Smooth muscle cell (in vitro differentiated cells): ENCODE results near the gene FCHSD2. TPM values are rescaled to one million over a fixed set of nuclear protein-coding genes. Genes with fewer than 3 reads are reported as not detected.

ENCODE experiments used
- DNase-seq: peaks from one replicate; lab custom pipeline; 2025; ENCODE audit not compliant: unreplicated experiment; lab: John Stamatoyannopoulos, UW
- H2AFZ ChIP-seq: fragments of 200-600 bp; sonication (generic); 2 replicates; pipeline ENCODE4 v1.6.0; 2016; ENCODE audit warnings: antibody characterized with exemption, low read depth, mild to moderate bottlenecking
- H3F3A ChIP-seq: fragments of 200-600 bp; sonication (generic); 2 replicates; pipeline ENCODE4 v1.6.0; 2017; ENCODE audit warnings: antibody characterized with exemption, low read depth
- H3K27ac ChIP-seq: fragments of 200-600 bp; sonication (generic); 2 replicates; pipeline ENCODE4 v1.5.1; 2016; ENCODE audit warnings: low read depth, mild to moderate bottlenecking
- H3K27me3 ChIP-seq: fragments of 200-600 bp; sonication (generic); 2 replicates; pipeline ENCODE4 v1.6.1; 2016; ENCODE audit warnings: low read depth, mild to moderate bottlenecking
- H3K36me3 ChIP-seq: fragments of 200-600 bp; sonication (generic); 2 replicates; pipeline ENCODE4 v1.5.1; 2016; ENCODE audit warnings: low read depth
- H3K4me1 ChIP-seq: fragments of 200-600 bp; sonication (generic); 2 replicates; pipeline ENCODE4 v1.5.1; 2016; ENCODE audit warnings: low read depth
- H3K4me2 ChIP-seq: fragments of 200-600 bp; sonication (generic); 2 replicates; pipeline ENCODE4 v1.6.0; 2016; ENCODE audit warnings: mild to moderate bottlenecking
- H3K4me3 ChIP-seq: fragments of 200-600 bp; sonication (generic); 2 replicates; pipeline ENCODE4 v1.5.1; 2016; ENCODE audit warnings: mild to moderate bottlenecking
- H3K79me2 ChIP-seq: fragments of 200-600 bp; sonication (generic); 2 replicates; pipeline ENCODE4 v1.6.0; 2016; ENCODE audit warnings: low read depth, mild to moderate bottlenecking
- H3K9ac ChIP-seq: fragments of 200-600 bp; sonication (generic); 2 replicates; pipeline ENCODE4 v1.6.0; 2016; ENCODE audit warnings: low read depth
- H3K9me3 ChIP-seq: fragments of 200-600 bp; sonication (generic); replicated peaks from 2 replicates; pipeline ENCODE4 v1.5.1; 2016; ENCODE audit warnings: low read depth
- H4K20me1 ChIP-seq: fragments of 200-600 bp; sonication (generic); 2 replicates; pipeline ENCODE4 v1.6.0; 2016; ENCODE audit warnings: low read depth
- CTCF ChIP-seq: fragments of 200-600 bp; sonication (generic); IDR thresholded peaks from 2 replicates; pipeline ENCODE4 v1.5.1; 2017; ENCODE audit warnings: borderline replicate concordance, mild to moderate bottlenecking, antibody characterized with exemption; ENCODE audit not compliant: insufficient read depth, poor library complexity, severe bottlenecking
- WGBS: methylation state at CpG from one replicate; pipeline ENCODE4 v1.1.7; 2016; ENCODE audit warnings: low lambda C conversion rate; 5-methylcytosine and 5-hydroxymethylcytosine counted together
- polyA plus RNA-seq: library from polyadenylated mRNA; unstranded; fragments of >200 nt; fragmentation: Nextera tagmentation; extraction: Ambion mirVana; gene quantifications from 2 replicates; pipeline ENCODE4 v1.2.1, GENCODE V29; 2016
- total RNA-seq: library from RNA; depleted of rRNA; stranded (reverse); fragments of >200 nt; gene quantifications from 2 replicates; pipeline ENCODE4 v1.2.3, GENCODE V29; 2014

The FCHSD2 gene
- total and polyA plus RNA-seq, 2 experiments from 2014 or later: 14.6 to 24.3 TPM

GRCh38 chr11:72951193-72951592 is 190.9 kb downstream of the FCHSD2 start:
- Histone ChIP-seq H3K9me3 (no peaks in the 10 kb centered on the region), H3K4me2 (no peak overlapping the region), H3K36me3 (no peaks in the 10 kb centered on the region), H3K27ac (peak overlapping the region; percentile 56), H3K4me1 (peaks cover 6% of the 10 kb centered on the region), H3F3A (no peaks in the 10 kb centered on the region), H3K4me3 (no peak overlapping the region), H2AFZ (no peak overlapping the region), H3K79me2 (no peaks in the 10 kb centered on the region), H3K27me3 (no peaks in the 10 kb centered on the region), H3K9ac (no peak overlapping the region), H4K20me1 (no peaks in the 10 kb centered on the region)
- 49% methylated on average over 4 of the region's 4 CpGs for WGBS
- DNase-seq: no peak
- no peak for TF ChIP-seq CTCF

- DNase-seq: no peak
- 80% methylated on average over 3 of the region's 3 CpGs for WGBS
- Histone ChIP-seq H4K20me1 (no peaks in the 10 kb centered on the region), H3K27me3 (no peaks in the 10 kb centered on the region), H3K9ac (no peak overlapping the region), H3K27ac (no peak overlapping the region), H3K9me3 (no peaks in the 10 kb centered on the region), H2AFZ (no peak overlapping the region), H3K36me3 (no peaks in the 10 kb centered on the region), H3K4me3 (no peak overlapping the region), H3K79me2 (no peaks in the 10 kb centered on the region), H3K4me1 (peaks cover 6% of the 10 kb centered on the region), H3K4me2 (no peak overlapping the region), H3F3A (no peaks in the 10 kb centered on the region)
- TF ChIP-seq CTCF: no peak
Observed at GRCh38 chr11:72950685-72951084, 191.4 kb downstream of the FCHSD2 start.

GRCh38 chr11:72947229-72947628 is 194.9 kb downstream of the FCHSD2 start:
- no peak for DNase-seq
- no peaks in the 10 kb centered on the region for H3K36me3 ChIP-seq
- H4K20me1 ChIP-seq: no peaks in the 10 kb centered on the region
- TF ChIP-seq CTCF: no peak
- H3K79me2 ChIP-seq: no peaks in the 10 kb centered on the region
- no peak overlapping the region for H3K4me2 ChIP-seq
- no peak overlapping the region for H3K4me3 ChIP-seq
- no peaks in the 10 kb centered on the region for H3K27me3 ChIP-seq
- H3K9me3 ChIP-seq: no peaks in the 10 kb centered on the region
- peaks cover 6% of the 10 kb centered on the region for H3K4me1 ChIP-seq
- H2AFZ ChIP-seq: no peak overlapping the region
- WGBS: 97% methylated on average over 1 of the region's 1 CpG
- no peak overlapping the region for H3K9ac ChIP-seq
- H3F3A ChIP-seq: no peaks in the 10 kb centered on the region
- no peak overlapping the region for H3K27ac ChIP-seq

- no peaks in the 10 kb centered on the region for H3K27me3 ChIP-seq
- DNase-seq: no peak
- 87% methylated on average over 1 of the region's 1 CpG for WGBS
- no peaks in the 10 kb centered on the region for H4K20me1 ChIP-seq
- no peaks in the 10 kb centered on the region for H3F3A ChIP-seq
- no peak for TF ChIP-seq CTCF
- no peak overlapping the region for H3K4me2 ChIP-seq
- H3K27ac ChIP-seq: no peak overlapping the region
- no peaks in the 10 kb centered on the region for H3K36me3 ChIP-seq
- no peak overlapping the region for H3K9ac ChIP-seq
- H3K4me1 ChIP-seq: no peaks in the 10 kb centered on the region
- H3K79me2 ChIP-seq: no peaks in the 10 kb centered on the region
- no peak overlapping the region for H2AFZ ChIP-seq
- H3K4me3 ChIP-seq: no peak overlapping the region
- H3K9me3 ChIP-seq: no peaks in the 10 kb centered on the region
Observed at GRCh38 chr11:72943664-72944063, 198.5 kb downstream of the FCHSD2 start.
